IPS-11a (cell line): ENCODE results near the gene C18orf32.
"Not testable (repeated sequence)": the region's sequence is repeated elsewhere in the genome, so short reads cannot be mapped to it uniquely, and the experiment has no call there.

Experiments
- H3K4me3 ChIP-seq: one replicate; pipeline ENCODE4 v1.5.1; 2013; ENCODE audit warnings: low read depth, low read length, control low read depth

C18orf32 gene

DNA sequence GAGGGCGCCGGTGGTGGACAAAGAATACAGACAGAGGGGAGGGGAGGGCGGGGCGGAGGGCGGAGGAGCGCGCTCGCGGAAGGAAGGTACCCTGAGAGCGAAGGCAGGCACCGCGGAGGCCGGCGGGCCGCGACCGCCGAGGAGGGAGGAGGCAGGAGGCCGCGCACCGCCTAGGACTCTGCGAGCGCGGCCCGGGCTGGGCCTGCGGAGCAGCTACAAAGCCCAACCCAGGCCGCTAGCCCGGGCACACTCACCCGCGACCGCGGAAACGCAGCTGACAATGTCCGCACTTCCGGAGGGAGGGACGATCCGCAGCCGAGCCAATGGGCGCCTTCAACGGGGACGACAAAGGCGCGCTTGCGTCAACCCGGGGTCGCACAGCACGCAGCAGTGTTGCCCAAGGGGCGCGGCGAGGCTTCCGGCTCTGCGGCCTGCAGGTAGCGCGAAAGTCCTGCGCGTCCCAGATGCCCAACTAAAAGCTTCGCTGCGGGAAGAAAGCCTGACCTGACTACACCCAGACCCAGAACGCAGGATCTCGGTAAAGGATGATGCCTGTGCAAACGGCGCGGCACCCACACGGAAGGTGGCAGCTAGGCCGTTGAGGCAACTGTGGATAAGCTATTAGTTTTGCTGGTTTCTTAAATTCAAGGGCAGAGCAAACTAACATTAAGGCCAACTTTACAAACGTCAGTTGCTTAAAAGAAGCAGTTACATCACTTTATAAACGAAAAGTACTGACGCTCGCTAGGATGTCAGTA, at the start of gene C18orf32:
C18orf32 (minus strand) TSS at position 282 of the 758 bp plus-strand sequence. CDS start 3,486 bp downstream, outside the sequence.
- H3K4me3 ChIP-seq, result peak within 1 kb of the TSS; percentile 86

DNA sequence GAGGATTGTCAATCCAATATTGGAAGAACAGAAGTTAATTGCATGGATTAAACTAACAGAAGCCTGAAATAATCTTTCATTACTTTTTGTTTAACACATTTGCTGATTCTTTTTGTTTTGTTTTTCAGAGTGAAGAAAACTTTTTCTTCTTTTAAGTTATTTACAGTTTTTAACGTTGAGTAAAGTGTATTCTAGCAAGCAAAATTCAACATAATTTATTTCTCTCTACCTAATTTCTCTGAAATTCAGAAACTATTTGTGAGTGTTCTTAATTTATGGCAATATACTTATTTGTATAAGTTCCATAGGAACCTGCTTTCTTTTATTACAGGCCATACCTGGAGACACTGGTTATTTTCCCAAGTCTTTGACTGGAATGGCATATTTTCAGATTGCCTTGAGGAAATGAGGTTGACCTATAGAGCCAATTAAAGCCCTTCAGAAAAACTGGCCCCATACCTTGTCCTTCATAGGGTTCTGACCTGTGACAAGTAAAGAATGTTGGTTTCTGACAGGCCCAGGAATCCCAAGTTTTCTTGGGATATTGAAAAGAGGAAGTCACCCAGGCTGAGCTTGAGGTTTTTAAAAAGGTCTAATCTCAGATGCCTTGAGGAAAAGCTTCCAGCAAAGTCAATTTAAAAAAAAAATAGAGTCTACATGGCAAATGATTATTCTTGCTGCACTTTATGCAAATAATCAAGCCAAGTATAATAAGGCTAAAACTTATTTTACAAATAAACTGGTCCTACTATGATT, 48.0 kb upstream of the C18orf32 start:
- no peak overlapping the region for H3K4me3 ChIP-seq

DNA sequence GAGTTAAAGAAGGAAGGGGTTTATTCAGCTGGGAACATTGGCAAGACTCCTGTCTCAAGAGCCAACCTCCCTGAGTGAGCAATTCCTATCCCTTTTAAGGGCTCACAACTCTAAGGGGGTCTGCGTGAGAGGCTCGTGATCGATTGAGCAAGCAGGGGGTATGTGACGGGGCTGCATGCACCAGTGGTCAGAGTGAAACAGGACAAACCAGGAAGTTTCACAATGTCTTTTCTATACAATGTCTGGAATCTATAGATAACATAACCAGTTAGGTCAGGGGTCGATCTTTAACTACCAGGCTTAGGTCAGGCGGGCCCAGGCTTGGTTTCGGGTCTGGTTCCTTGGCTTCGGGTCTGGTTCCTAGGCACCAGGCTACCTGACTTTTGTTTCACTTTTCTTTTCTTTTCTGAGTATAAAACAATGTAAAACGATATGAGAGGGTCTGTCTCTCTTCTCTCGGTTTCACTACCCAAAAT, 44.7 kb upstream of the C18orf32 start:
- H3K4me3 ChIP-seq, result no peak overlapping the region

DNA sequence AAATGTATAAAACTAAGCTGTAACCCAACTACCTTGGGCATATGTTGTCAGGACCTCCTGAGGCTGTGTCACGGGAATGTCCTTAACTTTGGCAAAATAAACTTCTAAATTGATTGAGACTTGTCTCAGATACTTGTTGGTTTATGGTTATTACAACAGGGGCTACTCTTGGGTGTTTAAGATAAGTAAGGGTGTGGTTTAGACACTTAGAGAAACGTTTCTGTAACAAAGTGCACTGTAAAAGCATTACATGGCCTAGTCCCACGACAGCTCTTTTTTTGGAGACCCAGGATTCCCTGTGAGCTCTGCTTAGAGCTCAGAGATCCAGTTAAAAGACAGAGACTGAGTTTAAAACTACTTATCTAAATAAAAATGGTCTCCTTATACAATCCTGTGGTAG, 42.6 kb upstream of the C18orf32 start:
- no peak overlapping the region for H3K4me3 ChIP-seq

DNA sequence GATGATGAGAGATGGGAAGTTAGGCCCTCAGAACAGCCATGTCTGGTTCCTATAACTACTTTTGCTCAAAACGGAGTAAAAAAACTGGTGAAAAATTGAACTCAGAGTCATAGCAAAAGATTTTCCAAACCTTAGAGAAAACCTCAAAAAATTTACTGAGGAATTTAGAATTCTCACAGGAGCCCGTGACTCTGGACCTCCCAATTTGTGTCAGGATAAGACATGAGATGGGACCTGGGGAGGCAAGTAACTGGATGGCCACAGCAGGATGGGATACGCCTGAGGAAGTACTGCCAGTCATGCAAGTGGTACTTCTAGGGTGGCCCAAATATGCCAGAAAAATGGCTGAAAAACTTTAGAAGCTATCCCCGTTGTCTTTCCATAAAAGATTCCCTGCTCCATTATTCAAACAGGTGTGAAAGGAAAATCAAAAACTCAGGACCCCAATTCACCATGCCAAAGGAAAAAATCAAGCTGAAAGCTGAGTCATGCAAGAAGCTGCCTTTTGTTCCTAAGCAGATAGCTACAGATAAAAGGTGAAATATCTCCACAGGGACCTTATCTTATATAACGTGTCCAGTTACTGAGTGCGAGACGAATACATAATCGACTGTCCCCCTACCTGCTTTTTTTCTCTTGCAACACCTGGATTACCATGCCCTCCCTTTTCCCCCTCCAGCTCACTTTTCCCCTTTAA, 40.7 kb upstream of the C18orf32 start:
- no peak overlapping the region for H3K4me3 ChIP-seq

DNA sequence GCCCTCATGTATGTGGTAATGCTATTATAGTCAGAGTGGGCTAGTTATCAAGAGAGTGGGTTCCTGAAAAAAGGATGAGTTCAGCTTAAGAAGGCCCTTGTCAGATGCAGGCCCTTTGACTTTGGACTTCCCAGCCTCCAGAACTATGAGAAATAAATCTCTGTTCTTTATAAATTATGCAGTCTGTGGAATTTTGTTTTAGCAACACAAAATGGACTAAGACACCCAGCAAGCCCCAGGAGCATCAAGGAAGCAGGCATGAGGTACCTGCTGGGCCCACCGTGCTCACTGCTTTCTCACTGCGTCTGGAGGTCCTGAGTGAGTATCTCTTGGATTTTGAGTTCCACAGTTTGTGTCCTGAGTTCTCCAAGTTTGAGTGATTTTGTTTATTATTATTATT, 38.9 kb upstream of the C18orf32 start:
- no peak overlapping the region for H3K4me3 ChIP-seq

DNA sequence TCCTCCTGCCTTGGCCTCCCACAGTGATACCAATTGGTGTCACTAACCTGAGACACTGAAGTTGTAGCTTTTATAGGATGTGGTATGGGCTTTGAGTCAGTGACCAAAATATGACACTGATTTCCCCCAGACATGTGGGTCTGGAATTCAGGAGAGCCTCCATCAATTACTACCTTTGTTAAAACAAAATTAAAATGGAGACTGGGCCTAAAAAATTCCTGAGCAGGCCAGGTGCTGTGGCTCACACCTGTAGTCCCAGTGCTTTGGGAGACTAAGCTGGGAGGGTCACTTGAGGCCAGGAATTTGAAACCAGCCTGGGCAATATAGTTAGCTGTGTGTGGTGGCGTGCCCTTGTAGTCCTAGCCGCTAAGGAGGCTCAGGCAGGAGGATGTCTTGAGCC, 37.9 kb upstream of the C18orf32 start:
- no peak overlapping the region for H3K4me3 ChIP-seq

DNA sequence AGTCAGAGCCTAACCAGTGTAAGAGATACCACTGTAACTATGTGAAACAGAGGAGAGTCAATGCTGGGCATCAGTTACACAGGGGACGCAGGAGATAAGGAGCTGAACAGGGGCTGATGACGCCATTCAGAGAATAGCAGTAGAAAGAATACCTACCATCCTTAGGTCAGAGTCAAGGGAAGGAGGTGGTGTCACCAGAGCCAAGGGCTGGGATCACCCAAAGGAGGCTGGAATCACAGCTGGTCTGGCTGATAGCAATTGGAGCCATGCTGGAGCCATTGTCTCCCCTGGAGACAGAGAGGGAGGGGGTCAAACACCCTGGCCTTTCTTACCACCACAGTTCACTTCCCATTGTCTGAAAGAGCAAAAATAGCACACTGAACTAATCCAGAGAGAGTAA, 37.3 kb upstream of the C18orf32 start:
- H3K4me3 ChIP-seq, result no peak overlapping the region

DNA sequence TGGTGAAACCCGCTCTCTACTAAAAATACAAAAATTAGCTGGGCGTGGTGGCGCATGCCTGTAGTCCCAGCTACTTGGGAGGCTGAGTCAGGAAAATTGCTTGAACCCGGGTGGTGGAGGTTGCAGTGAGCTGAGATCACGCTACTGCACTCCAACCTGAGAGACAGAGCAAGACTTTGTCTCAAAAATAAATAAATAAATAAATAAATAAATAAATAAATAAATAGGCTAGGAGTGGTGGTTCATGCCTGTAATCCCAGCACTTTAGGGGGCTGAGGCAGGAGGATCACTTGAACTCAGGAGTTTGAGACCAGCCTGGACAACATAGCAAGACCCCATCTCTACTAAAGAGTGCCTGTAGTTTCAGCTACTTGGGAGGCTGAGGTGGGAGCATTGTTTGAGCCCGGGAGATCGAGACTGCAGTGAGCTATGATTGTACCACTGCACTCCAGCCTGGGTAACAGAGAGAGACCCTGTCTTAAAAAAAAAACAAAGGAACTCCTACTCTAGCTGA, 36.6 kb upstream of the C18orf32 start:
- not testable (repeated sequence) for H3K4me3 ChIP-seq

DNA sequence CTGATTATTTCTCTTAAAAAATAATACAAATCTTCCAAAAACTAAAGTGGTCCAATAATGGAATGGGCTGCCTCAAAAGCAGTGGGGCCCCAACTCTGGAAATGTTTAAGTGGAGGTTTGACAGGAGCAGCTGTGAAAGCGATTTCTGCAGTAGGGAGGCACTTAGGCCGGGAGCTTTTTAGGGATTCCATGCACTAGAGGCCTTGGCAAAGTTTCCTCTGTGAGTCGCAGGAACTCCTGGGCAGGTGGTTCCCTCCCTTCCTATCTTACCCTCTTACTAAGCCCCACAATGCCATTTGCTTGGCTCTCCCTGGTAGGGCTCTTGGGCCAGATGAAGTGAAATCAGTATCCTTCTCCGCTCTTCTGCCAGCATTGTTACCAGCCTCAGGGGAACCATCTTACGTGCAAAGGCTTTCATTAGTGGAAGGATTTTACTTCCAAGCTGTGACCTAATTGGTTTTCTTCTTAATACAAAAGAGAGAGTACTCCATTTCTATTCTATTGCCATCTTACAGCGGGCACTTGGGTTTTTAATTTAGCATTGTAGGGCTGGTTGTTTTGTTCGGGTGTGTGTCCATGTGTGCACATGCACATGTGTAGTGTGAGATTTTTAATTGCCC, 34.3 kb upstream of the C18orf32 start:
- no peak overlapping the region for H3K4me3 ChIP-seq

DNA sequence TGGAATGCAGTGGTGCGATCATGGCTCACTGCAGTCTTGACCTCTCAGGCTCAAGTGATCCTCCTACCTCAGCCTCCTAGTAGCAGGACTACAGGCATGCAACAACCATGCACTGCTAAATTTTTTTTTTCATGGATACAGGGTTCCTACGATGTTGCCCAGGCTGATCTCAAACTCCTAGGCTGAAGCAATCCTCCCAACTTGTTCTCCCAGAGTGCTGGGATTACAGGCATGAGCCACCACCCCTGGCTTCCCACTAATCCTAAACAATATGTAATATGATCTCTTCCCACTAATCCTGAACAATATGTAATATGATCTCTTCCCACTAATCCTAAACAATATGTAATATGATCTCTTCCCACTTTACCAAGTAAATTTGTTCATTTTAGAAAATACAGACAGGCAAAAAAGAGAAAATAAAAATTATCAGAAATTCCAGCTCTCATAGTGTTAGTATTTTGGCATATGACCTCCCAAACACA, 33.7 kb upstream of the C18orf32 start:
- no peak overlapping the region for H3K4me3 ChIP-seq

DNA sequence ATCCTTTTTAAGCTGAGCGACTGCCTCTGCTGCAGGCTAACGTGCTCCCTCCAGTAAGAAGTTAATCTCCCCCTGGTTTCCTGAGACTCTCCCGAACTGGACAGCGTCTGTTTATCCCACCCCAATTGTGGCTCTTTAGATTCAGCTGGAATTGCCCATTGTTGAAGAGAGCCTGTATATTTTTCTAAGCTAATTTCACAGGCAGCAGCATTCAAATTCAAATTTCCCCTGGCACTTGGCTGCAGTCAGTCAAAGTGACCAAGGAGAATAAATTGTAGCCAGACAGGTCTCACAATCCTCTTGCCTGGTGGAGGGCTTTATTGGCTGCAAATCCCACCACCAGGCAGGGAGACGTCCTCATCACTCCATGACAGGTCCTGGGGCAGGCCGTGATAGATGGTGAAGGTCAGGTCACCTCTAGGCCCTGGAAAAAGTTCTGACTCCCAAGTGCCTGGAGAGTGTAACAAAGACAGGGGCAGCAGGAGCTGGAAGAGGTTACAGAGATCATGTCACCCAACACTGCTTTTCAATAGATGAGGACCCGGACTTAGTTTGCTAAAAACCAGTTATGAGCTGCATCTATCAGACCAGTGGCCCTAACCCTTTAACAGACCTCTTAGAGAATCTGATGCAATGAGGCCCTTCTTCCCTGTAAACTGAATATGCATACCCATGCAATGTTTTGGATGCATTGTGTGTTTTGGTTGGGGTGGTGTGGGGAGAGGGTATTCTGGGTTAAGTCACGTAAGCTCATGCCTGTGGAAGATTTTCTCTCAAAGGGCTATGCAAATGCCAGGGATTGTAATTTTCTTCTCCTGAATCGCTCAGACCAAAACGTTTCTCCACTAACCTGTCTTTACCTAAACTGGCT, 32.3 kb upstream of the C18orf32 start:
- no peak overlapping the region for H3K4me3 ChIP-seq

DNA sequence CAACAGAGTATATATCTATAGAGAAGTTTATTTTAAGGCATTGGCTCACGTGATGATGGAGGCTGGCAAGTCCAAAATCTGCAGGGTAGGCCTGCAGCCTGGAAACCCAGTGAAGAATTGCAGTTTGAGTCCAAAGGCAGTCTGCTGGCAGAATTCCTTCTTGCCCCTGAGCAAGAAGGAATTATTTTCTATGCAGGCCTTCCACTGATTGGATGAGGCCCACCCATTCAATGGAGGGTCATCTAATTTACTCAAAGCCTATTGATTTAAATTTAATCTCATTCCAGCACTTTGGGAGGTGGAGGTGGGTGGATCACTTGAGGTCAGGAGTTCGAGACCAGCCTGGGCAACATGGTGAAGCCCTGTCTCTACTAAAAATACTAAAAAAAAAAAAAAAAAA, 30.4 kb upstream of the C18orf32 start:
- H3K4me3 ChIP-seq, result no peak overlapping the region

DNA sequence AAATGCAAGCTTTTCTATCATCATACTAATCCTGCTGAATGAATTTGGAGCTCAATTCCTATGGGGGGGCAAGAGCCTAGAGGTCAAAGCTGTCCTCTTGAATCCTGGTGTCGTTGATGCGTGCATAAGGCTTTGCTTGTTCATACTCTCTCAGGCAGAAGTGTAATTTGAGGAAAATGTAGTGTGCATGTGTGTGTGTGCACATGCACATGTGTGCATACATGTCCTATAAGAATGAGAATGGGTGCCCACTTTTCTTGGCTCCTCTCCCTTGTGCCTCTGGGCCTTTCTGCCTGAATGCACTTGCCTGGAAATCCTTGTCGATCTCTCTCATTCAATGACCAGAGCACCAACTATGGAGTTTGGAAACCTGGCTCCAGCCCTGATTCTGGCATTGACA, 28.5 kb upstream of the C18orf32 start:
- H3K4me3 ChIP-seq, result no peak overlapping the region

DNA sequence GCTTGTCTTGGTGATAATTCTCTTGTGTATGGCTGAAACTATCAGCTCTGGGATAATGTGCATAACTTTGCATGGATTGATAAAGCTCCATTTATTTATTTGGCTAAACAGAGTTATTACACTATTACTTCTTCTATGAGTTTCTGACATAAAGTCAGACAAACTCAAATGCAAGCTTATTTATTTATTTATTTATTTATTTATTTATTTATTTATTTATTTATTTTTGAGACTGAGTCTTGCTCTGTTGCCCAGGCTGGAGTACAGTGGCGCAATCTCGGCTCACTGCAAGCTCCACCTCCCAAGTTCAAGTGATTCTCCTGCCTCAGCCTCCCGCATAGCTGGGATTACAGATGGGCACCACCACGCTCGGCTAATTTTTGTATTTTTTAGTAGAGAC, 28.0 kb upstream of the C18orf32 start:
- H3K4me3 ChIP-seq, result not testable (repeated sequence)

DNA sequence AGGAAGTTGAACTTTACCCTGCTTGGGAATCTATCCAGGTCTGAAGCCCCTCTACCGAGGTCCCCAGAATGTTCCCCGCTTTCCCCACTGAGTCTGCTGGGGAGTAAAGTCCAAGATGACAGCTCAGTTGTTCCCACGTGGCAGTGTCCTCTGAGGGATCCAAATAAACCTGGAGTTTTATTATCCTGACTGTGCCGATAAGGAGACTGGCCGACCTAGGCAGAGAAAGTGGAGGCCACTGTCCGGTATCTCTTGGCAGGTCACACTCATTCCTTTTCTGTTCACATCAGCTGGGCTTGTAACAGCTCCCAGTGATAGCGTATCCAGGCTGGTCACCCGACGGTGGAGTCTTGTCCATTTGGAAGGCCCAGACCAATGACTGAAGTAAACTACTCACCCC, 27.5 kb upstream of the C18orf32 start:
- no peak overlapping the region for H3K4me3 ChIP-seq

DNA sequence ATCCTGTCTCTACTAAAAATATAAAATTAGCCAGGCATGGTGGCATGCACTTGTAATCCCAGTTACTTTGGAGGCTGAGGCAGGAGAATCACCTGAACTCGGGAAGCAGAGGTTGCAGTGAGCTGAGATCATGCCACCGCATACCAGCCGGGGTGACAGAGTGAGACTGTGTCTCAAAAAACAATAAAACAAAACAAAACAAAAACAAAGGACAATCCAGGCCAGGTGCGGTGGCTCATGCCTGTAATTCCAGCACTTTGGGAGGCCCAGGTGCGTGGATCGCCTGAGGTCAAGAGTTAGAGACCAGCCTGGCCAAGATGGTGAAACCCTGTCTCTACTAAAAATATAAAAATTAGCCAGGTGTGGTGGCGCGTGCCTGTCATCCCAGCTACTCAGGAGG, 25.8 kb upstream of the C18orf32 start:
- H3K4me3 ChIP-seq, result not testable (repeated sequence)

DNA sequence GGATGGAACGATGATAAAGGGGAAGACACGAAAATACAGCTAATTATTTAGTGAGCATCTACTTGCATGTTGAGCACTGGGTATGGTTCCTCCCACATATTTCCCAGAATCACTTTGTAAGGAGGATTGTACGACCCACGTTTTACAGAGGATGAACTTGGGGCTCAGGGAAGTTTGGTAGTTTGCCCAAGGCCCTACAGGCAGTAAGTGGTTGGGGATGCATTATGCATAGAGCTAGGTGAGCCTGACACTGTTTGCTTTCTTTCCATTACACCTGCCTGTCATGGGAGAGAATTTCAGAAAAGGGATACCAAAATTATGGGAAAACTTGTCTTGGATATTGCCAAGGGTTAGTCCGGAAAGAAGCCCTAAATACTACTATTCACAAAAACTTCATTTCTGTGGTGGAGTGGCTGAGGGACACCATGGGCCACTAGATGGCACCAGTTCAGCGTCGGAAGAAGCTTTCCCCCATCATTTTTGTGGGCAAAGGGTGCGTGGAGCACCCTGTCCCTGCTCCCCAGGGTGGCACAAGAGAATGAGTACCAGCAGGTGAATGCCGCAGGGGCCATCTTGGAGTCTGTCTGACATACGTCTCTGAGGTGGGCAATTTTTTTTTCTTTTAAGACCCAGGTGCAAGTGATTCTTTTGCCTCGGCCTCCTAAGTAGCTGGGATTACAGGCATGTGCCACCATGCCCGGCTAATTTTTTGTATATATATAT, 23.5 kb upstream of the C18orf32 start:
- no peak overlapping the region for H3K4me3 ChIP-seq

DNA sequence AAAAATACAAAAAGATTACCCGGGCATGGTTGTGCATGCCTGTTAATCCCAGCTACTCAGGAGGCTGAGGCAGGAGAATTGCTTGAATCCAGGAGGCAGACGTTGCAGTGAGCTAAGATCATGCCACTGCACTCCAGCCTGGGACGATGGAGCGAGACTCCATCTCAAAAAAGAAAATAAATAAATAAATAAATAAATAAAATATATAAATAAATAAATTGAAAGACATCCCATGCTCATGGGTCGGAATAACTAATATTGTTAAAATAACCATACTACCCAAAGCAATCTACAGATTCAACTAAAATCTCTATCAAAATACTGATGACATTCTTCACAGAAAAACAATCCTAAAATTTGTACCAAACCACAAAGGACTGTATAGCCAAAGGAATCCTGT, 19.4 kb upstream of the C18orf32 start:
- H3K4me3 ChIP-seq, result not testable (repeated sequence)
